ENCODE data around the gene MFN2. TPM values are rescaled to one million over a fixed set of nuclear protein-coding genes. Genes with fewer than 3 reads are reported as not detected.

Gene MFN2
- total RNA-seq, 1 experiment from 2014 or later = 32.0 TPM

Small RNAs within 50 kb of the gene (small RNA-seq; reads per million reads assigned to genes)
- gene AL096840.1 (0 reads per million in 2 experiments), gene MIR6729 (0 to 0.06 reads per million in 2 experiments), gene RF00019 (0 reads per million in 2 experiments), gene RN7SL649P (0 to 0.06 reads per million in 2 experiments)

Other genes with a start within 250 kb of the MFN2 start
- gene AGTRAP, start 244.3 kb upstream of the MFN2 start, total RNA-seq (2014; rRNA removed; shearing (Covaris generic)) = 29.1 and 34.3 TPM in 2 replicates
- gene C1orf167, start 218.3 kb upstream of the MFN2 start, total RNA-seq (2014; rRNA removed; shearing (Covaris generic)) = 0.14 TPM in 1 of 2 replicates, not detected in the other
- 5.2 and 6.0 TPM in 2 replicates for gene MTHFR, start 174.5 kb upstream of the MFN2 start, total RNA-seq (2014; rRNA removed; shearing (Covaris generic))
- gene CLCN6, start 174.3 kb upstream of the MFN2 start, total RNA-seq (2014; rRNA removed; shearing (Covaris generic)) = 4.0 and 6.5 TPM in 2 replicates
- not detected in 2 replicates for gene NPPA, start 132.7 kb upstream of the MFN2 start, total RNA-seq (2014; rRNA removed; shearing (Covaris generic))
- not detected in 2 replicates for gene NPPB, start 121.5 kb upstream of the MFN2 start, total RNA-seq (2014; rRNA removed; shearing (Covaris generic))
- 33.8 and 40.3 TPM in 2 replicates for gene KIAA2013, start 54.0 kb upstream of the MFN2 start, total RNA-seq (2014; rRNA removed; shearing (Covaris generic))
- gene PLOD1, start 45.7 kb upstream of the MFN2 start, total RNA-seq (2014; rRNA removed; shearing (Covaris generic)) = 69.1 and 70.0 TPM in 2 replicates
- 17.6 and 24.2 TPM in 2 replicates for gene MIIP, start 39.1 kb downstream of the MFN2 start, total RNA-seq (2014; rRNA removed; shearing (Covaris generic))
- gene TNFRSF8, start 82.9 kb downstream of the MFN2 start, total RNA-seq (2014; rRNA removed; shearing (Covaris generic)) = 1.4 and 1.8 TPM in 2 replicates
- 0.92 and 2.0 TPM in 2 replicates for gene TNFRSF1B, start 186.5 kb downstream of the MFN2 start, total RNA-seq (2014; rRNA removed; shearing (Covaris generic))
- gene VPS13D, start 249.6 kb downstream of the MFN2 start, total RNA-seq (2014; rRNA removed; shearing (Covaris generic)) = 10.4 and 13.7 TPM in 2 replicates